ENCODE data around the gene ALG11.

Gene ALG11

GRCh38 chr13:51997641-51998330 is 14.4 kb upstream of the ALG11 start:
- DNase-seq = no peak

GRCh38 chr13:51998723-51999509 is 13.3 kb upstream of the ALG11 start:
- DNase-seq = no peak

- no peak for DNase-seq
Measured at GRCh38 chr13:51999510-51999911, 12.7 kb upstream of the ALG11 start.

- DNase-seq = no peak
Measured at GRCh38 chr13:51999921-52000320, 12.3 kb upstream of the ALG11 start.

- DNase-seq = peak; percentile 13 to 77 (median 50)
Measured at GRCh38 chr13:52001120-52001731, 11.0 kb upstream of the ALG11 start.

GRCh38 chr13:52002361-52002760 is 9.8 kb upstream of the ALG11 start:
- no peak for DNase-seq

GRCh38 chr13:52003541-52003940 is 8.7 kb upstream of the ALG11 start:
- DNase-seq = no peak

- DNase-seq = no peak
Measured at GRCh38 chr13:52004511-52005170, 7.6 kb upstream of the ALG11 start.

GRCh38 chr13:52005841-52006522 is 6.2 kb upstream of the ALG11 start:
- no peak for DNase-seq

- no peak for DNase-seq
Measured at GRCh38 chr13:52006523-52007245, 5.5 kb upstream of the ALG11 start.

GRCh38 chr13:52009946-52010345 is 2.3 kb upstream of the ALG11 start:
- no peak for DNase-seq

GRCh38 chr13:52010890-52011631 is 1.1 kb upstream of the ALG11 start, which contains the start of gene ATP7B:
TSS of gene ATP7B (minus strand) at chr13:52011450. CDS start at chr13:52011337, 113 bp downstream.
- peak; percentile 6 to 16 (median 10) for DNase-seq

- DNase-seq = no peak
Measured at GRCh38 chr13:52012512-52012836, 276 bp downstream of the ALG11 start.

- no peak for DNase-seq
Measured at GRCh38 chr13:52016296-52016695, 4.1 kb downstream of the ALG11 start.

GRCh38 chr13:52020191-52020590 is 8.0 kb downstream of the ALG11 start:
- DNase-seq = no peak

- DNase-seq = no peak
Measured at GRCh38 chr13:52022356-52022755, 10.2 kb downstream of the ALG11 start.

GRCh38 chr13:52024481-52024880 is 12.3 kb downstream of the ALG11 start, which contains the start of gene UTP14C:
TSS of gene UTP14C (plus strand) at chr13:52024691. CDS start at chr13:52028805, 4,114 bp downstream.
- DNase-seq = no peak

- DNase-seq = no peak
Measured at GRCh38 chr13:52025475-52026245, 13.5 kb downstream of the ALG11 start.

- DNase-seq = no peak
Measured at GRCh38 chr13:52026246-52026626, 14.0 kb downstream of the ALG11 start.

- no peak for DNase-seq
Measured at GRCh38 chr13:52027832-52028231, 15.6 kb downstream of the ALG11 start.

Data from suppressor macrophage (primary cell).